NCI-H524 (cell line): ENCODE data around the gene KIAA1958.
A peak's percentile ranks its signal among the peaks of the same experiment; 100 is the strongest.
"Not testable (repeated sequence)": the region's sequence is repeated elsewhere in the genome, so short reads cannot be mapped to it uniquely, and the experiment has no call there.

Experiments used
- DNase-seq, 2 experiments: peaks; one replicate each; lab custom pipeline; 2025; lab: John Stamatoyannopoulos, UW

The KIAA1958 gene

DNA sequence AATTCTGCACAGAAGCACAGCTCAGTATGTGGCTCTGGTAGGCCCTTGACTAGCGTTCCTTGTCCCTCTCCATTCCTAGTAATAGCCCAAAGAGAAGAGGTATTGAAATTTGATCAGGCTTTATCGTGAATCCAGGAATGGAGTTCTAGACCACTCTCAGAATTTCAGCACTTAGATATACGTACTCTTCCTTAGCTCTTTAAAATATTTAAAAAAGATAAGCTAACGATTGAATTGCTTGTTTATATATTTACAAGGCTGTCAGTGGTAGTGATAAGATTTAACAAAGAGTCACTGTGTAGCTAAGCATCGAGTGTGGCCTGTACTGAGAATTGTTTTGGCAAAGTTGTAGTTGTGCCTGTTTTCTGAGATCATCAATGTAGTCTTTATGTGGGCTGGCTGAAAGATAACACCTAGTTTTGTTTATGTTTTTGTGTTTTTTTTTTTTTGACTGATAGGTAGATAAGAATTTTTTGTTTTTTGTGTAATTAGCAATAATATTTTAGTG lies 2.5 kb downstream of the KIAA1958 start:
- DNase-seq, result peak; percentile 27 to 62

GRCh38 chr9:112489876-112490666 lies 3.4 kb downstream of the KIAA1958 start:
- peak in 1 of 2 experiments; percentile 23 for DNase-seq

DNA sequence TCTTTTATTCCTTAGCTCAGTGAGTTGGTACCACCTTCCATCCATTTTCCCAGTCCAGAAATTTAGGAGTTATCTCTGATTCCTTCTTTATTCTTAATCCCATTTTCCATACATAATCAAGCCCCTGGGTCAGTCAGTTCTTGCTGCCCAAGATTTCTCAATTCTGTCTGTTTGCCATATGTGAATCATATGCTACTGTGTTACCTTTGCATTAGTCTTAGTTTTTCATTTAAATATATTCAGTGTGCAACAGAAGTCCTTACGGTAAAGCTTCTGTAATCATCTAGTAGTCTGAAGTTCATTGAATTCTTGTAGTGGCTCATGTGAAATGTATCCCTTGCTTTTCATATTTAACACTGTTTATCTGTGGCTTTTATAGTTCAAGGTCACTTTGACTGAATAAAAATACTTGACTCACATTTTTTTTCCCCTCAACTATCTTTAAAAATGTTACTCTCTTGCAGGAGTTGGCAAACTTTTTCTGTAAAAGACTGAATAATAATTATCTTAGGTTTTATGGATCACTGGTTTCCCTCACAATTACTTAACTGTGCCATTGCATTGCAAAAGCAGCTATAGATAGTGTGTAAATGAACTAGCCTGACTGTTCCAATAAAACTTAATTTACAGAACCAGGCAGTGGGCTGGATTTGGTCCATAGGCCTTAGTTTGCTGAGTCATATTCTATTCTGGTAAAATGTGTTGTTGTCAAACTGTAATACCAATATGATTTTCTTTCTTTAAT lies 6.9 kb downstream of the KIAA1958 start:
- DNase-seq, result no peak

DNA sequence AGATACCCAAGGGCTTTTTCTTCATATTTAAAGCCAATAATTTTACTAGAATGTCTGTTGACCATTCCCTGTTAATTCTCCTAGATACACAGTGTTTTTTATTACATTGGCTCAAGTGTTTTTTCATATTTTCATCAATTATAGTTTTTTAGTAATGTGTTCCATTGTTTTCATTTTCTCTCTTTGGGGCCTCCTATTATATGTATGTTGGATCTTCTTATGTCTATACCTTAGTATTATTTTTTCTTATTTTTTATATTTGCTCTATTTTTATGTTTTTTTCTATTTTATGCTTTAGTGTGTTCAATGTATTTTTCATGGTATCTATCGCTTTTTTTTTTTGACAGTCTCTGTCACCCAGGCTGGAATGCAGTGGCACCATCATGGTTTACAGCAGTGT lies 7.5 kb downstream of the KIAA1958 start:
- DNase-seq, result no peak

GRCh38 chr9:112495614-112496013 lies 9.0 kb downstream of the KIAA1958 start:
- no peak for DNase-seq

GRCh38 chr9:112496074-112496722 lies 9.6 kb downstream of the KIAA1958 start:
- no peak for DNase-seq

DNA sequence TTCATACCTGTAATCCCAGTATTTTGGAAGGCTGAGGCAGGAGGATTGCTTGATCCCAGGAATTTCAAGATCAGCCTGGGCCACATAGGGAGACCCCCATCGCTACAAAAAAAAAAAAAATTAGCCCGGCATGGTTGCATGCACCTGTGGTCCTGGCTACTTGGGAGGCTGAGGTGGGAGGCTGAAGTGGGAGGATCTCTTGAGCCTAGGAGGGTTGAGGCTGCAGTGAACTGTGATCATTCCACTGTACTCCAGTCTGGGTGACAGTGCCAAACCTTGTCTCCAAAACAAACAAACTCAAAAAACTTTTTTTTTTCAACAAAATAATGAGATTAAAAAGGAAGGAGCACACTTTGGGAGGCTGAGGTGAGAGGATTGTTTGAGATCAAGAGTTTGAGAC lies 14.2 kb downstream of the KIAA1958 start:
- DNase-seq, result no peak

DNA sequence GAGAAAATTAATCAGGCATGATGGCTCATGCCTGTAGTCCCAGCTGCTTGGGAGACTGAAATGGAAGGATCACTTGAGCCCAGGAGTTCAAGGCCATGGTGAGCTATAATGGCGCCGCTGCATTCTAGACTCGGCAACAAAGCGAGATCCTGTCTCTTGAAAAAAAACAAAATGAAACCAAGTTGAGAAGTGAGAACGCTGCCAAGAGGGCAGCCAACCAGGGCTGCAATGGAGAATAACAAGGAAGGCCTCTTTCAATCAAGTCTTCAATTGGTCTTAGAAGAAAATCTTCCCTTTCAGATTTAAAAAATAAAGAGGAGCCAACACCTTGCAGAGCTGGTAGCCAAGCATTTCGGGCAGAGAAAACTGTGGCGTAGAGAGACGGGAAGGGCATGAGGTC lies 14.7 kb downstream of the KIAA1958 start:
- DNase-seq, result no peak

DNA sequence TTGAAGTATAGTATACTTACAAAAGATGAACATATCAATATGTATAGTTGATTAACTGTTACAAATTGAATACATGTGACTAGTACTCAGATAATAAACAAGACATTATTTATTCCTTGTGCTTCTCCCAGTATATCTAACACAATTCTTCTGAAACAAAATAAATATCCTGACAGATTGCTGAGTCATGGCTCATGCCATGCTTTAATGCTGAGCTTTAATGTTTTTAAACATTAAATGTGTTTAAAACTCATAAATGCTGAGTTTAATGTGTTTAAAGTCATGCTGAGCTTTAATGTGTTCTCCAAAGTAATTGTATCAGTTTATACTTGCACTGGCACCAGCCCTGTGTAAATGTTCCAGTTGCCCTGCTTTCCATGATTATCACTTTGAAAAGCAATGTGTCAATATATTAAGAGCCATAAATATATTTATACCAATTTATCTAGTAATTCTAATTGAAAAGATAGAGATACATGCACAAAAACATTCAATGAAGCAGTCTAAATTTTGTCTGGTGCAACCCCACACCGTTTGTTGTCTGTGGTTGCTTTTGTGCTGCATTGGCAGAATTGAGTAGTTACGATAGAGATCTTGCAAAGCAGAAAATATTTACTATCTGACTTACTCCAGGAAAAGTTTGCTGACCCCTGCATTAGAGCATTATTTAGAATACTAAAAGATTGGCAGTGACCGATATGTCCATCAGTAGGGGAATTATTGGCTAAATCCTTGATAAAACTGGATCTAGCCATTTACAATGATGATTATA lies 15.7 kb downstream of the KIAA1958 start:
- DNase-seq, result no peak

- no peak for DNase-seq
These were observed 16.5 kb downstream of the KIAA1958 start for GRCh38 chr9:112503170-112503569.

GRCh38 chr9:112505086-112505485 lies 18.5 kb downstream of the KIAA1958 start:
- no peak for DNase-seq

- no peak for DNase-seq
These were observed 19.0 kb downstream of the KIAA1958 start for GRCh38 chr9:112505607-112506006.

DNA sequence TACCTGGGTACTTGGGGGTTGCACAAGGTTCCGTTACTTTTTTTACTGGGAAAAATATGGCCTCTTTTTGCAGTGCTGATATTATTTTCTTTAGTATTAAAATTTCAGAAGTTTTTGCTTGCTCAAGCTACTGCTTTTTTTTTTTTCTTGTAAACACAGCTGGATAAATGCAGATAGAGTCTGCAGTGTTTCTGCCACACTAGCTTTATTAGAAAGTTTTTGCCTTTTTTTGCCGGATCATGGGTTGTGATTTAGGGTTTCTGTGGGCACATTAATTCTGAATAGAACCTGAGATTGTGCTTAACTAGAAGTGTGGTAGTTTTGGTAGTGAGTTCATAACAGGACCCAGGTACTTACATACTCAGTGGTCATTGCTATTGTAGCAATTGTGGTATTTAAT lies 19.9 kb downstream of the KIAA1958 start:
- DNase-seq, result no peak

DNA sequence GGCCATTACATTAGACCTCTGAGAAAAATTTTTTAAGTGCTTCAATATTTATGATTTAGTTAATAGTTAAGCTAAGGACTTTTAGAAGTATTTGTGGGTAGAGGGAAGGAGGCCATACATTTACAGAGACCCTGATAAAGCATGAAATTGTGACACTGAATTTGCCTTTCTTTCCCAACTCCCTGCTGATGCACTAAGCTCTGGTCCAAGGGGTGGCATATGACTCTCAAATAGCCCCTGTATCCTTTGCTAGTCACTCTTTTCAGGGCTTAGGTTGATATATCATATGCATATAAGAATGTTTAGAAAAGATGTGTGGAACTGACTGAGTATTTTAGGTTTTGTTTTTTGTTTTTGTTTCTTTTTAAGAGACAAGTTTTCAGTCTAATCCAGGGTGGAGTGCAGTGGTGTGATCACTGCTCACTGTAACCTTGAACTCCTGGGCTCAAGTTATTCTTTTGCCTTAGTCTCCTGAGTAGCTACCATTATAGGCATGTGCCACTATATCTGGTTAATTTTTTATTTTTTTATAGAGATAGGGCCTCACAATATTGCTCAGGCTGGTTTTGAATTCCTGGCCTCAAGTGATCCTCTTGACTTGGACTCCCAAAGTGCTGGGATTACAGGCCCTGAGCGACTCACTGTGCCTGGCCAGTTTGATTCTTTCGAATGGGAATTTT lies 20.5 kb downstream of the KIAA1958 start:
- no peak for DNase-seq

DNA sequence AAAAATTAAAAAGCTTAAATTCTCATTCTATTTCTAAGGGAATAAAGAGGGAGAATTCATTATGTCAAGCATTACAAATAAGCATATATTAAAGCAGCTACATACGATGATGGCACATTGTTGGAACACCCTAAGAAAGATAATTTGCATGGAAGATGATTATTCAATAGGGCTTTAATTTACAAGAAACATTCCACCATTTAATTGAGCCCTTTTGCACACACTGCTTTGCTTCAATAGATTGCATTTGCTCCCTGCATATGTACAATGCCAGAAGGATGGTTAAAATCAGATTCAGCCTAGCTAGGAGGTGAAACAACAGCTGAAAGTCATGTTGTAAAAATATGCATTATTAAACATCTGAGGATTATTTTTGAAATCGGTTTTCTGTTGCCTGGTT lies 21.8 kb downstream of the KIAA1958 start:
- DNase-seq, result no peak

GRCh38 chr9:112512377-112512776 lies 25.8 kb downstream of the KIAA1958 start:
- not testable (repeated sequence) for DNase-seq

GRCh38 chr9:112516769-112517168 lies 30.1 kb downstream of the KIAA1958 start:
- DNase-seq, result no peak

GRCh38 chr9:112520069-112520468 lies 33.4 kb downstream of the KIAA1958 start:
- no peak for DNase-seq

- DNase-seq, result peak; percentile 50 to 83
These were observed 34.0 kb downstream of the KIAA1958 start for GRCh38 chr9:112520656-112521055.

GRCh38 chr9:112526973-112527372 lies 40.3 kb downstream of the KIAA1958 start:
- no peak for DNase-seq

- DNase-seq, result no peak
These were observed 41.3 kb downstream of the KIAA1958 start for GRCh38 chr9:112527959-112528358.
